HepG2 (cell line): Measurements from ENCODE around the gene R3HDM4. TPM values are rescaled to one million over a fixed set of nuclear protein-coding genes. Genes with fewer than 3 reads are reported as not detected.

Source experiments
- ARID3A ChIP-seq: IDR thresholded peaks from 2 replicates; pipeline ENCODE4 v1.6.1; 2012; ENCODE audit warnings: low read depth, low read length, improper control_type of control experiment
- GZF1 ChIP-seq: sonication (generic); formaldehyde crosslinking; IDR thresholded peaks from 2 replicates; pipeline ENCODE4 v1.5.1; 2020; ENCODE audit warnings: mild to moderate bottlenecking, missing genetic modification reagents
- JUNB ChIP-seq: sonication (generic); formaldehyde crosslinking; IDR thresholded peaks from 2 replicates; pipeline ENCODE4 v1.8.0; 2022; ENCODE audit warnings: missing genetic modification reagents, mild to moderate bottlenecking, borderline replicate concordance
- MIER2 ChIP-seq: IDR thresholded peaks from 2 replicates; pipeline ENCODE4 v1.6.1; 2016; ENCODE audit warnings: missing biosample characterization, missing genetic modification reagents
- MYC ChIP-seq: sonication (generic); formaldehyde crosslinking; IDR thresholded peaks from 2 replicates; pipeline ENCODE4 v1.9.0; 2021; ENCODE audit warnings: missing genetic modification reagents, borderline replicate concordance
- NFE2 ChIP-seq: sonication (generic); formaldehyde crosslinking; IDR thresholded peaks from 2 replicates; pipeline ENCODE4 v1.4.0; 2020; ENCODE audit warnings: missing genetic modification reagents
- SMC3 ChIP-seq: IDR thresholded peaks from 2 replicates; pipeline ENCODE4 v1.6.1; 2011; ENCODE audit warnings: low read length, improper control_type of control experiment
- TIGD3 ChIP-seq: sonication (generic); formaldehyde crosslinking; IDR thresholded peaks from 2 replicates; pipeline ENCODE4 v1.5.1; 2020; ENCODE audit warnings: mild to moderate bottlenecking, missing genetic modification reagents, borderline replicate concordance
- ZBTB8A ChIP-seq: sonication (generic); formaldehyde crosslinking; IDR thresholded peaks from 2 replicates; pipeline ENCODE4 v1.4.0; 2020; ENCODE audit warnings: mild to moderate bottlenecking, low read depth, missing genetic modification reagents, borderline replicate concordance
- ZNF318 ChIP-seq: sonication (generic); formaldehyde crosslinking; IDR thresholded peaks from 2 replicates; pipeline ENCODE4 v1.4.0; 2020; ENCODE audit warnings: mild to moderate bottlenecking, missing genetic modification reagents
- ZNF337 ChIP-seq: sonication (generic); formaldehyde crosslinking; IDR thresholded peaks from 2 replicates; pipeline ENCODE4 v1.5.1; 2020; ENCODE audit warnings: missing genetic modification reagents, low read depth, mild to moderate bottlenecking, borderline replicate concordance
- ZNF574 ChIP-seq: sonication (generic); formaldehyde crosslinking; IDR thresholded peaks from 2 replicates; pipeline ENCODE4 v1.4.0; 2020; ENCODE audit warnings: missing genetic modification reagents
- ZNF652 ChIP-seq: IDR thresholded peaks from 2 replicates; pipeline ENCODE4 v1.6.1; 2016; ENCODE audit warnings: low read depth, borderline replicate concordance
- polyA plus RNA-seq, 8 experiments: library from polyadenylated mRNA; depleted of rRNA in 3 of 8; stranded (reverse) in 7 of 8; unstranded in 1 of 8; fragments of >200 nt; fragmentation: Illumina TruSeq in 4 of 8; extraction: Trizol in 4 of 8; gene quantifications; 2 replicates each; pipeline versions ENCODE4 v1.2.1 to v1.2.3, GENCODE V29; 2011 to 2016; ENCODE audit warnings: low read depth in 4 of 8, missing spikeins in 1 of 8, mixed read lengths in 1 of 8; ENCODE audit not compliant: insufficient read depth in 1 of 8
- total RNA-seq, 5 experiments: library from RNA; depleted of rRNA; stranded (reverse); fragments of >200 nt; fragmentation: Illumina TruSeq; extraction: Trizol; gene quantifications; 2 replicates each; pipeline ENCODE4 v1.2.3, GENCODE V29; 2016; ENCODE audit warnings: low read depth in 1 of 5

R3HDM4 gene
- total and polyA plus RNA-seq, 2 of the 13 experiments (the other 11 are each of a cell fraction or from before 2014, with no cell fraction given): 26.2 to 26.9 TPM

GRCh38 chr19:934865-935479 lies 22.0 kb upstream of the R3HDM4 start (continued):
- peak; percentile 71; the same call in 1 of the 2 replicates for TF ChIP-seq ZNF318 (CRISPR knock-in tag)
- TF ChIP-seq MIER2: peak; percentile 57; the same call in 1 of the 2 replicates
- TF ChIP-seq JUNB (CRISPR knock-in tag): no peak
- no peak for TF ChIP-seq ARID3A
- TF ChIP-seq ZBTB8A (CRISPR knock-in tag): peak; percentile 71; the same call in 1 of the 2 replicates
- TF ChIP-seq ZNF652 (CRISPR knock-in tag): no peak
- no peak; the same call in 1 of the 2 replicates for TF ChIP-seq SMC3
- peak; percentile 84 for TF ChIP-seq ZNF574 (CRISPR knock-in tag)
- TF ChIP-seq TIGD3 (CRISPR knock-in tag): no peak
- TF ChIP-seq GZF1 (CRISPR knock-in tag): no peak
- TF ChIP-seq NFE2 (CRISPR knock-in tag): no peak
- TF ChIP-seq MYC: peak; percentile 98
- no peak for TF ChIP-seq ZNF337 (CRISPR knock-in tag)
